ENCODE results near the gene EDIL3. TPM values are rescaled to one million over a fixed set of nuclear protein-coding genes. Genes with fewer than 3 reads are reported as not detected.

The EDIL3 gene
- total and polyA plus RNA-seq, 9 of the 15 experiments (the other 6 are each of a cell fraction or from before 2014, with no cell fraction given), result 0.09 TPM; not detected in 8

DNA sequence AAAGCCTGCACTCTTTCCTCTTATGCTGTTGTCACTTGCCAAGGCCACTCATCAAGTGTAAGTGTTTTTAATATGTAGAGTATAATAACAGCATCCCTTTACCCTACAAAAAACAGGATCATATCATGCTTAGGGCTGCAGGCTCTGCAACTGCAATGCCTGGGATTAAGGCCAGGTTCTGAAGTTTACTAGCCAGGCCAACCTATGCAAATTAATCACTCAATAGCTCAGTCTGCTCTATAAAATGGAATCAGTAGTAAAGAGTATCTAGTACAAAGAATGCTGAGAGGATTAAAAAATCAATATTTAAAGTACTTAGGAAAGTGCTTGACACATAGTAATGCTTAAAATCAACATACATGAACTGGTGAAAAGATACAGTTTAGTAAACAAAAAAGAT, 253.3 kb downstream of the EDIL3 start (continued):
- TF ChIP-seq, protein P1, sequence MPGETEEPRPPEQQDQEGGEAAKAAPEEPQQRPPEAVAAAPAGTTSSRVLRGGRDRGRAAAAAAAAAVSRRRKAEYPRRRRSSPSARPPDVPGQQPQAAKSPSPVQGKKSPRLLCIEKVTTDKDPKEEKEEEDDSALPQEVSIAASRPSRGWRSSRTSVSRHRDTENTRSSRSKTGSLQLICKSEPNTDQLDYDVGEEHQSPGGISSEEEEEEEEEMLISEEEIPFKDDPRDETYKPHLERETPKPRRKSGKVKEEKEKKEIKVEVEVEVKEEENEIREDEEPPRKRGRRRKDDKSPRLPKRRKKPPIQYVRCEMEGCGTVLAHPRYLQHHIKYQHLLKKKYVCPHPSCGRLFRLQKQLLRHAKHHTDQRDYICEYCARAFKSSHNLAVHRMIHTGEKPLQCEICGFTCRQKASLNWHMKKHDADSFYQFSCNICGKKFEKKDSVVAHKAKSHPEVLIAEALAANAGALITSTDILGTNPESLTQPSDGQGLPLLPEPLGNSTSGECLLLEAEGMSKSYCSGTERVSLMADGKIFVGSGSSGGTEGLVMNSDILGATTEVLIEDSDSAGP (CRISPR knock-in tag; IDR thresholded peaks at IDR 0.05), result no peak
- TF ChIP-seq TCF7L2 (IDR thresholded peaks at IDR 0.05; ENCODE audit: low read depth, low read length), result no peak
- TF ChIP-seq ZNF695 (CRISPR knock-in tag; IDR thresholded peaks at IDR 0.05), result no peak
- no peak for TF ChIP-seq ZNF668 (CRISPR knock-in tag; IDR thresholded peaks at IDR 0.05)
- TF ChIP-seq CBX2 (IDR thresholded peaks at IDR 0.05; ENCODE audit: insufficient read depth, low read length, poor library complexity, severe bottlenecking), result no peak

DNA sequence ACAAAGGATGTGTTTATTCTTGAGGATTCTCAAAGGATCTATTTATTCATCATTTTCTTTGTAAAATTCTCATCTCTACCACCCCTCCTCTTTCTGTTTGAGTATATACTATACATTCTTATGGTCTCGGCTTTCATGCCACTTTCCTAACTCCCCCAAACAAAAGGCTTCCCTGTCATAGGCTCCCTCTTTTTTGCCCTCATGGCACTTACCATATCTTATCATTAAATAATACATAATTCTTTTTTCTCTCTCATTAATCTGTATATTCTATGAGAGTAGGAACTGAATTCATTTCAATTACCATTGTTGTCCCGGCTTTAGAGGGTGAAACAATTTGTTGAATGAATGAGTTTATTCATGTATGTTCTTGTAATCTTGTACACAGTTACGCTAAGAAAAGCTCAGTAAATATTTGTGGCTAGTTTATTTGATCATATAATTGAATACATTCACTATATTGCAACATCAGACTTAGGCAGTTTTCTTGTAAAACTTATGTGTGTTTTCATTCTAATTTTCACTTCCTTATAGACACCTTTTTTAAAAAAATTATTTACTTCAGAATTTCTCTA, 254.6 kb downstream of the EDIL3 start:
- no peaks in the 10 kb centered on the region for H4K20me1 ChIP-seq (replicated peaks; ENCODE audit: control insufficient read depth, insufficient read depth, low read length)
- ChIA-PET POLR2A (no interaction called here), CTCF (ENCODE audit: low intra/inter-chr PET ratio) (no interaction called here)
- FAIRE-seq, result no peak
- ATAC-seq, result no peak
- no peak overlapping the region for H3K9ac ChIP-seq (ENCODE audit: insufficient read depth in 1 of 2, low read depth in 2 of 2, low read length in 2 of 2)
- no peaks in the 10 kb centered on the region for H3K79me2 ChIP-seq (ENCODE audit: control insufficient read depth, insufficient read depth, low read length)
- no peak overlapping the region for H2AFZ ChIP-seq (ENCODE audit: low read depth, low read length)
- no peak overlapping the region for H3K27ac ChIP-seq (ENCODE audit: extremely low read depth, low read depth, low read length)
- H3K4me1 ChIP-seq (replicated peaks in 1 of 2; ENCODE audit: control insufficient read depth in 2 of 2, insufficient read depth in 2 of 2, low read length in 2 of 2), result no peaks in the 10 kb centered on the region
- 2% methylated on average over 3 of the region's 3 CpGs for WGBS (ENCODE audit: insufficient coverage, low coverage, missing lambda C conversion rate)
- H3K9me3 ChIP-seq (replicated peaks; ENCODE audit: control insufficient read depth, insufficient read depth, low read depth, low read length), result no peaks in the 10 kb centered on the region
- H3K9me1 ChIP-seq (ENCODE audit: control insufficient read depth, insufficient read depth, low read length), result no peaks in the 10 kb centered on the region
- intact Hi-C loops (cut with micrococcal nuclease) (no loop called here), in situ Hi-C loops (cut with MboI) (no loop called here)
- H3K27me3 ChIP-seq (ENCODE audit: control insufficient read depth in 2 of 2, insufficient read depth in 2 of 2, low read length in 2 of 2), result no peaks in the 10 kb centered on the region
- no peak for DNase-seq (ENCODE audit: extremely low read depth in 1 of 4, low spot score in 3 of 4)
- no peaks in the 10 kb centered on the region for H3K36me3 ChIP-seq (ENCODE audit: control insufficient read depth, insufficient read depth, low read length)
- H3K4me3 ChIP-seq, result no peak overlapping the region
- no peak overlapping the region for H3K4me2 ChIP-seq (ENCODE audit: insufficient read depth, low read length)
- no TSS peak for BruUV-seq (replicated peaks)
- TF ChIP-seq EZH2 (IDR thresholded peaks at IDR 0.05; ENCODE audit: borderline replicate concordance, low read depth, low read length) (no peak), PTRF (tag; IDR thresholded peaks at IDR 0.05) (no peak), RAD21 (CRISPR knock-in tag; conservative IDR thresholded peaks at IDR 0.05 in 1 of 2, IDR thresholded peaks at IDR 0.05 in 1 of 2) (no peak), RBM25 (IDR thresholded peaks at IDR 0.05; ENCODE audit: low read depth, low read length, severe bottlenecking) (no peak), SPI1 (IDR thresholded peaks at IDR 0.05; ENCODE audit: borderline replicate concordance, low read depth, low read length) (no peak), HLTF (IDR thresholded peaks at IDR 0.05) (no peak), ZFX (CRISPR knock-in tag; IDR thresholded peaks at IDR 0.05) (no peak), SRF (CRISPR knock-in tag; IDR thresholded peaks at IDR 0.05) (no peak), CXXC5 (CRISPR knock-in tag; IDR thresholded peaks at IDR 0.05) (no peak), ZNF174 (CRISPR knock-in tag; IDR thresholded peaks at IDR 0.05) (no peak), MCM5 (IDR thresholded peaks at IDR 0.05; ENCODE audit: low read depth) (no peak), RFX1 (IDR thresholded peaks at IDR 0.05) (no peak)
- TF ChIP-seq, protein P2, sequence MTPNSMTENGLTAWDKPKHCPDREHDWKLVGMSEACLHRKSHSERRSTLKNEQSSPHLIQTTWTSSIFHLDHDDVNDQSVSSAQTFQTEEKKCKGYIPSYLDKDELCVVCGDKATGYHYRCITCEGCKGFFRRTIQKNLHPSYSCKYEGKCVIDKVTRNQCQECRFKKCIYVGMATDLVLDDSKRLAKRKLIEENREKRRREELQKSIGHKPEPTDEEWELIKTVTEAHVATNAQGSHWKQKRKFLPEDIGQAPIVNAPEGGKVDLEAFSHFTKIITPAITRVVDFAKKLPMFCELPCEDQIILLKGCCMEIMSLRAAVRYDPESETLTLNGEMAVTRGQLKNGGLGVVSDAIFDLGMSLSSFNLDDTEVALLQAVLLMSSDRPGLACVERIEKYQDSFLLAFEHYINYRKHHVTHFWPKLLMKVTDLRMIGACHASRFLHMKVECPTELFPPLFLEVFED (CRISPR knock-in tag; conservative IDR thresholded peaks at IDR 0.05), result no peak
- TF ChIP-seq, protein P3, sequence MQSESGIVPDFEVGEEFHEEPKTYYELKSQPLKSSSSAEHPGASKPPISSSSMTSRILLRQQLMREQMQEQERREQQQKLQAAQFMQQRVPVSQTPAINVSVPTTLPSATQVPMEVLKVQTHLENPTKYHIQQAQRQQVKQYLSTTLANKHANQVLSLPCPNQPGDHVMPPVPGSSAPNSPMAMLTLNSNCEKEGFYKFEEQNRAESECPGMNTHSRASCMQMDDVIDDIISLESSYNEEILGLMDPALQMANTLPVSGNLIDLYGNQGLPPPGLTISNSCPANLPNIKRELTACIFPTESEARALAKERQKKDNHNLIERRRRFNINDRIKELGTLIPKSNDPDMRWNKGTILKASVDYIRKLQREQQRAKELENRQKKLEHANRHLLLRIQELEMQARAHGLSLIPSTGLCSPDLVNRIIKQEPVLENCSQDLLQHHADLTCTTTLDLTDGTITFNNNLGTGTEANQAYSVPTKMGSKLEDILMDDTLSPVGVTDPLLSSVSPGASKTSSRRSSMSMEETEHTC (IDR thresholded peaks at IDR 0.05), result no peak

Data from K562 (cell line).